ENCODE data around the gene DNTT.

DNTT gene

DNA sequence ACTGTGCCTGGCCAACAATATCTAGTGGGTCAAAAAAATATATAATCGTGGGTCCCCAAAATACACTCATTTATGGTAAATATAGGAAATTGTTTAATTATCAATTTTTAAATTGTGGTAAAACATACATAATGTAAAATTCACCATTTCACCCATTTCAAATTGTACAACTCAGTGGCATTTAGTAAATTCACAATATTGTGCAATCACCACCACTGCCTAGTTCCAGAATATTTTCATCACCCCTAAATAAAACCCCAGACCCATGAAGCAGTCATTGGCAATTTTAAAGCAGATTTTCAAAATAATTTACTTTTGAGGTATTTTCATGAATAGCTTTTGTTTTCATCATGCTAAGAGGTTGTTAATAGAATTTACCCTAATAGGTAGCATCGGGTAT, 43.1 kb upstream of the DNTT start:
- Histone ChIP-seq H2AFZ (ENCODE audit: low read length) (no peak overlapping the region), H3K9me2 (replicated peaks; ENCODE audit: low read depth, low read length) (no peaks in the 10 kb centered on the region), H3K4me2 (ENCODE audit: low read depth, low read length, poor library complexity, severe bottlenecking) (no peak overlapping the region), H3K79me2 (ENCODE audit: insufficient read depth, low read length) (no peaks in the 10 kb centered on the region), H3K4me1 (ENCODE audit: insufficient read depth, low read length, poor library complexity, severe bottlenecking) (no peaks in the 10 kb centered on the region), H3K36me3 (ENCODE audit: insufficient read depth, low read length) (no peaks in the 10 kb centered on the region), H3K4me3 (ENCODE audit: low read length, poor library complexity, severe bottlenecking) (no peak overlapping the region), H4K20me1 (ENCODE audit: insufficient read depth, low read length, poor library complexity, severe bottlenecking) (no peaks in the 10 kb centered on the region), H3F3A (ENCODE audit: low read depth) (no peaks in the 10 kb centered on the region), H3K27me3 (ENCODE audit: insufficient read depth, low read length, poor library complexity, severe bottlenecking) (no peaks in the 10 kb centered on the region), H3K9ac (ENCODE audit: low read depth, low read length, poor library complexity, severe bottlenecking) (no peak overlapping the region), H3K9me3 (ENCODE audit: insufficient read depth, low read depth, low read length) (no peaks in the 10 kb centered on the region)
- no peak for TF ChIP-seq EZH2phosphoT487 (IDR thresholded peaks at IDR 0.05; ENCODE audit: borderline replicate concordance)
- TF ChIP-seq, protein P1, sequence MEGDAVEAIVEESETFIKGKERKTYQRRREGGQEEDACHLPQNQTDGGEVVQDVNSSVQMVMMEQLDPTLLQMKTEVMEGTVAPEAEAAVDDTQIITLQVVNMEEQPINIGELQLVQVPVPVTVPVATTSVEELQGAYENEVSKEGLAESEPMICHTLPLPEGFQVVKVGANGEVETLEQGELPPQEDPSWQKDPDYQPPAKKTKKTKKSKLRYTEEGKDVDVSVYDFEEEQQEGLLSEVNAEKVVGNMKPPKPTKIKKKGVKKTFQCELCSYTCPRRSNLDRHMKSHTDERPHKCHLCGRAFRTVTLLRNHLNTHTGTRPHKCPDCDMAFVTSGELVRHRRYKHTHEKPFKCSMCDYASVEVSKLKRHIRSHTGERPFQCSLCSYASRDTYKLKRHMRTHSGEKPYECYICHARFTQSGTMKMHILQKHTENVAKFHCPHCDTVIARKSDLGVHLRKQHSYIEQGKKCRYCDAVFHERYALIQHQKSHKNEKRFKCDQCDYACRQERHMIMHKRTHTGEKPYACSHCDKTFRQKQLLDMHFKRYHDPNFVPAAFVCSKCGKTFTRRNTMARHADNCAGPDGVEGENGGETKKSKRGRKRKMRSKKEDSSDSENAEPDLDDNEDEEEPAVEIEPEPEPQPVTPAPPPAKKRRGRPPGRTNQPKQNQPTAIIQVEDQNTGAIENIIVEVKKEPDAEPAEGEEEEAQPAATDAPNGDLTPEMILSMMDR (conservative IDR thresholded peaks at IDR 0.05; ENCODE audit: low read length): no peak

DNA sequence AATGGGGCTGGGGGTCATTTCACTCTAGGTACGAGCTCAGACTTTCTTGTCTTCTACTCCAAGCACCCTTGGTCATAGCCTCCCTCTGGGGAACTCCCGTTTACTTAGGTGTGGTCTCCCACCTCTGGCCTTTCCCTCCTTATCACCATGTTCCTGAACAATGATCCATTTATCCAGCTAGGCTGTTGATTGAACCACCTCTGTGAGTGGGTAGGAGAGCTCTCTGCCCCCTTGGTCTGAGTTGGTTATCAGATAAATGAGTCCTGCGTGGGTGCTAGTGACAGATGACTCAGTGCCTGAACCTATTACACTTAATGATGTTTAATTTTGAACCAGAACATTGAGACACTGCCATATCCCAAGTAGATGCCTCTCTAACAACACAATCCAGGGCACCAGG, 42.3 kb upstream of the DNTT start:
- Histone ChIP-seq H2AFZ (ENCODE audit: low read length) (no peak overlapping the region), H3K9me3 (ENCODE audit: insufficient read depth, low read depth, low read length) (no peaks in the 10 kb centered on the region), H3K9me2 (replicated peaks; ENCODE audit: low read depth, low read length) (no peaks in the 10 kb centered on the region), H3K4me1 (ENCODE audit: insufficient read depth, low read length, poor library complexity, severe bottlenecking) (no peaks in the 10 kb centered on the region), H3K9ac (ENCODE audit: low read depth, low read length, poor library complexity, severe bottlenecking) (no peak overlapping the region), H3K4me3 (ENCODE audit: low read length, poor library complexity, severe bottlenecking) (no peak overlapping the region), H4K20me1 (ENCODE audit: insufficient read depth, low read length, poor library complexity, severe bottlenecking) (no peaks in the 10 kb centered on the region), H3K27me3 (ENCODE audit: insufficient read depth, low read length, poor library complexity, severe bottlenecking) (no peaks in the 10 kb centered on the region), H3F3A (ENCODE audit: low read depth) (no peaks in the 10 kb centered on the region), H3K4me2 (ENCODE audit: low read depth, low read length, poor library complexity, severe bottlenecking) (no peak overlapping the region), H3K79me2 (ENCODE audit: insufficient read depth, low read length) (no peaks in the 10 kb centered on the region), H3K36me3 (ENCODE audit: insufficient read depth, low read length) (no peaks in the 10 kb centered on the region)
- TF ChIP-seq, protein P1 (conservative IDR thresholded peaks at IDR 0.05; ENCODE audit: low read length): no peak
- TF ChIP-seq EZH2phosphoT487 (IDR thresholded peaks at IDR 0.05; ENCODE audit: borderline replicate concordance): no peak

DNA sequence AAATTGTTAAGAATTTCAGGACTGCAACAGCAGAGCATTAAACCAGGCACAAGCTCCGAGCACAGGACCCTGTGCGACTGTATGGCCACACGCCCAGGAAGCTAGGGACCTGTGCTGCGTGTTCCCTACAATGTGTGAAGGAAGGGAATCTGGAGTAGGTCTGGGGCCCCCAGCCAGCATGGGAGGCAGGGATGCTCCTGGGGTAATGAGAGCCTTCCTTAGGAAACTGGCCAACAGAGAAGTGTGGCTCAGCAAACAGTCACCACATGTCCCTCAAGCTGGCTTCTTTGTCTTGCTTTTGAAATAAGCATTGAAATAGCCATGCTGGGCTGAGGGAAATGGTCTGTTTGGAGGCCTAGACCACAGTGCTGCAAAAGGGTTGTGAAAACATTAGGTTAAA, 41.1 kb upstream of the DNTT start:
- H3K9ac ChIP-seq (ENCODE audit: low read depth, low read length, poor library complexity, severe bottlenecking): no peak overlapping the region
- H3F3A ChIP-seq (ENCODE audit: low read depth): no peaks in the 10 kb centered on the region
- no peaks in the 10 kb centered on the region for H4K20me1 ChIP-seq (ENCODE audit: insufficient read depth, low read length, poor library complexity, severe bottlenecking)
- H3K9me2 ChIP-seq (replicated peaks; ENCODE audit: low read depth, low read length): no peaks in the 10 kb centered on the region
- H3K36me3 ChIP-seq (ENCODE audit: insufficient read depth, low read length): no peaks in the 10 kb centered on the region
- no peak overlapping the region for H3K4me3 ChIP-seq (ENCODE audit: low read length, poor library complexity, severe bottlenecking)
- TF ChIP-seq, protein P1 (conservative IDR thresholded peaks at IDR 0.05; ENCODE audit: low read length): no peak
- no peak for TF ChIP-seq EZH2phosphoT487 (IDR thresholded peaks at IDR 0.05; ENCODE audit: borderline replicate concordance)
- no peaks in the 10 kb centered on the region for H3K27me3 ChIP-seq (ENCODE audit: insufficient read depth, low read length, poor library complexity, severe bottlenecking)
- H3K4me1 ChIP-seq (ENCODE audit: insufficient read depth, low read length, poor library complexity, severe bottlenecking): no peaks in the 10 kb centered on the region
- no peak overlapping the region for H3K4me2 ChIP-seq (ENCODE audit: low read depth, low read length, poor library complexity, severe bottlenecking)
- no peaks in the 10 kb centered on the region for H3K9me3 ChIP-seq (ENCODE audit: insufficient read depth, low read depth, low read length)
- H2AFZ ChIP-seq (ENCODE audit: low read length): no peak overlapping the region
- no peaks in the 10 kb centered on the region for H3K79me2 ChIP-seq (ENCODE audit: insufficient read depth, low read length)
